Sigmoid colon (tissue), 4 donors: ENCODE data around the gene KIF6.

Source experiments
- CTCF ChIP-seq, 4 experiments: fragments of 450-650 bp in 3 of 4; fragments of 200-600 bp in 1 of 4; IDR thresholded peaks; one replicate each; pipeline ENCODE4 v1.5.1; 2016 to 2019; ENCODE audit warnings: antibody characterized with exemption in 4 of 4, mild to moderate bottlenecking in 3 of 4, moderate library complexity in 2 of 4
- EP300 ChIP-seq, 4 donors: sonication (generic); formaldehyde crosslinking; IDR thresholded peaks; one replicate each; pipeline ENCODE4 v1.6.1; 2017; ENCODE audit warnings: antibody characterized with exemption in 4 of 4
- POLR2A ChIP-seq, 2 donors: fragments of 450-650 bp; IDR thresholded peaks; one replicate each; pipeline ENCODE4 v1.6.1; 2016; ENCODE audit warnings: antibody characterized with exemption in 2 of 2, mild to moderate bottlenecking in 2 of 2, moderate library complexity in 2 of 2
- POLR2AphosphoS5 ChIP-seq, 4 donors: sonication (generic); formaldehyde crosslinking; IDR thresholded peaks; one replicate each; pipeline ENCODE4 v1.6.1; 2017; ENCODE audit warnings: antibody characterized with exemption in 4 of 4

- TF ChIP-seq CTCF (IDR thresholded peaks at IDR 0.05) (no peak), POLR2A (IDR thresholded peaks at IDR 0.05) (no peak), POLR2AphosphoS5 (IDR thresholded peaks at IDR 0.05) (peak in 1 of 4 donors; percentile 33), EP300 (IDR thresholded peaks at IDR 0.05) (no peak)
Measured at GRCh38 chr6:39530201-39530759, 194.9 kb downstream of the KIF6 start.
